HEK293 (cell line): ENCODE measurements around the gene TMEM119.

ENCODE experiments used
- CTCF ChIA-PET: fragments of 350-600 bp; formaldehyde crosslinking; extraction: SDS; loops from one replicate; lab custom pipeline; 2021; ENCODE audit warnings: antibody characterized with exemption; lab: Yijun Ruan, JAX
- POLR2A ChIA-PET: fragments of 300-600 bp; formaldehyde crosslinking; extraction: SDS; loops from one replicate; lab custom pipeline; 2020; ENCODE audit warnings: antibody characterized with exemption, inconsistent platforms; lab: Yijun Ruan, JAX
- H3K27ac ChIP-seq: fragments of 200-500 bp; sonication (Bioruptor generic); 2 replicates; pipeline ENCODE4 v1.5.1; 2014; ENCODE audit warnings: low read depth, low read length, control low read depth, inconsistent platforms; ENCODE audit errors: extremely low read depth
- H3K36me3 ChIP-seq, 2 experiments: fragments of 200-500 bp in 1 of 2; sonication (Bioruptor generic) in 1 of 2; 1 replicate in 1 of 2; 2 replicates in 1 of 2; pipeline ENCODE4 v1.5.1; 2014 to 2017; ENCODE audit warnings: inconsistent platforms in 2 of 2, low read length in 2 of 2; ENCODE audit not compliant: control insufficient read depth in 2 of 2, insufficient read depth in 1 of 2
- H3K4me1 ChIP-seq: fragments of 200-500 bp; sonication (Bioruptor generic); 2 replicates; pipeline ENCODE4 v1.5.1; 2014; ENCODE audit warnings: mild to moderate bottlenecking, low read length, inconsistent platforms; ENCODE audit not compliant: control insufficient read depth, insufficient read depth
- H3K4me3 ChIP-seq: 2 replicates; pipeline ENCODE4 v1.5.1; 2011; ENCODE audit warnings: low read depth, mild to moderate bottlenecking, control low read depth, low read length, moderate library complexity
- H3K9me3 ChIP-seq: fragments of 200-500 bp; sonication (Bioruptor generic); 2 replicates; pipeline ENCODE4 v1.5.1; 2014; ENCODE audit warnings: low read depth, low read length, inconsistent platforms; ENCODE audit not compliant: control insufficient read depth, insufficient read depth
- BCL11A ChIP-seq: fragments of 450-650 bp; formaldehyde crosslinking; IDR thresholded peaks from 2 replicates; pipeline ENCODE4 v1.5.1; 2016; ENCODE audit warnings: low read depth, missing biosample characterization, missing genetic modification characterization
- BCL11B ChIP-seq: fragments of 450-650 bp; formaldehyde crosslinking; IDR thresholded peaks from 2 replicates; pipeline ENCODE4 v1.5.1; 2016; ENCODE audit warnings: low read depth, missing biosample characterization, missing genetic modification characterization
- GFI1B ChIP-seq: fragments of 450-650 bp; formaldehyde crosslinking; IDR thresholded peaks from 2 replicates; pipeline ENCODE4 v1.5.1; 2016; ENCODE audit warnings: missing biosample characterization, missing genetic modification characterization
- GLIS1 ChIP-seq: fragments of 450-650 bp; formaldehyde crosslinking; IDR thresholded peaks from 2 replicates; pipeline ENCODE4 v1.5.1; 2016; ENCODE audit warnings: missing biosample characterization, missing genetic modification characterization
- MYNN ChIP-seq: fragments of 450-650 bp; formaldehyde crosslinking; IDR thresholded peaks from 2 replicates; pipeline ENCODE4 v1.5.1; 2016; ENCODE audit warnings: missing biosample characterization, missing genetic modification characterization, borderline replicate concordance
- WT1 ChIP-seq: fragments of 450-650 bp; formaldehyde crosslinking; IDR thresholded peaks from 2 replicates; pipeline ENCODE4 v1.5.1; 2016; ENCODE audit warnings: missing biosample characterization, missing genetic modification characterization
- ZNF16 ChIP-seq: fragments of 450-650 bp; formaldehyde crosslinking; IDR thresholded peaks from 2 replicates; pipeline ENCODE4 v1.5.1; 2016; ENCODE audit warnings: low read depth, missing biosample characterization, missing genetic modification characterization
- ZNF280C ChIP-seq: fragments of 450-650 bp; formaldehyde crosslinking; IDR thresholded peaks from 2 replicates; pipeline ENCODE4 v1.5.1; 2016; ENCODE audit warnings: missing biosample characterization, missing genetic modification characterization
- ZNF354C ChIP-seq: fragments of 450-650 bp; formaldehyde crosslinking; IDR thresholded peaks from 2 replicates; pipeline ENCODE4 v1.5.1; 2016; ENCODE audit warnings: missing biosample characterization, missing genetic modification characterization, low read depth, borderline replicate concordance
- ZNF394 ChIP-seq: fragments of 450-650 bp; formaldehyde crosslinking; IDR thresholded peaks from 2 replicates; pipeline ENCODE4 v1.5.1; 2016; ENCODE audit warnings: missing biosample characterization, missing genetic modification characterization, mild to moderate bottlenecking, moderate library complexity, borderline replicate concordance
- ZNF626 ChIP-seq: fragments of 450-650 bp; sonication (Bioruptor Pico); formaldehyde crosslinking; IDR thresholded peaks from 2 replicates; pipeline ENCODE4 v1.5.1; 2018; ENCODE audit warnings: missing biosample characterization, missing genetic modification characterization, inconsistent platforms
- ZNF664 ChIP-seq: fragments of 450-650 bp; formaldehyde crosslinking; IDR thresholded peaks from 2 replicates; pipeline ENCODE4 v1.5.1; 2016; ENCODE audit warnings: missing biosample characterization, missing genetic modification characterization
- TF ChIP-seq, protein P1 (sequence below): fragments of 450-650 bp; formaldehyde crosslinking; IDR thresholded peaks from 2 replicates; pipeline ENCODE4 v1.5.1; 2016; ENCODE audit warnings: missing biosample characterization, missing genetic modification characterization, borderline replicate concordance

Gene TMEM119

GRCh38 chr12:108572166-108572790 lies 25.6 kb downstream of the TMEM119 start:
- Histone ChIP-seq H3K36me3 (peaks cover 6 to 27% of the 10 kb centered on the region in 2 experiments), H3K4me1 (no peaks in the 10 kb centered on the region), H3K4me3 (no peak overlapping the region), H3K9me3 (no peaks in the 10 kb centered on the region), H3K27ac (no peak overlapping the region)
- ChIA-PET CTCF (interaction anchor here (1.2 to 10.6 kb wide), 2 partner anchors 8 to 46 kb away, joined by 5 to 160 read pairs; no protein-coding TSS in a partner anchor), POLR2A (interaction anchor here (0.6 kb wide), 1 partner anchor 378 kb away, joined by 6 read pairs; no protein-coding TSS in a partner anchor)
- no peak for TF ChIP-seq ZNF626 (tag by site-specific recombination)
- peak; percentile 95 for TF ChIP-seq ZNF664 (tag by site-specific recombination)
- TF ChIP-seq MYNN (tag by site-specific recombination), result no peak
- TF ChIP-seq, protein P1, sequence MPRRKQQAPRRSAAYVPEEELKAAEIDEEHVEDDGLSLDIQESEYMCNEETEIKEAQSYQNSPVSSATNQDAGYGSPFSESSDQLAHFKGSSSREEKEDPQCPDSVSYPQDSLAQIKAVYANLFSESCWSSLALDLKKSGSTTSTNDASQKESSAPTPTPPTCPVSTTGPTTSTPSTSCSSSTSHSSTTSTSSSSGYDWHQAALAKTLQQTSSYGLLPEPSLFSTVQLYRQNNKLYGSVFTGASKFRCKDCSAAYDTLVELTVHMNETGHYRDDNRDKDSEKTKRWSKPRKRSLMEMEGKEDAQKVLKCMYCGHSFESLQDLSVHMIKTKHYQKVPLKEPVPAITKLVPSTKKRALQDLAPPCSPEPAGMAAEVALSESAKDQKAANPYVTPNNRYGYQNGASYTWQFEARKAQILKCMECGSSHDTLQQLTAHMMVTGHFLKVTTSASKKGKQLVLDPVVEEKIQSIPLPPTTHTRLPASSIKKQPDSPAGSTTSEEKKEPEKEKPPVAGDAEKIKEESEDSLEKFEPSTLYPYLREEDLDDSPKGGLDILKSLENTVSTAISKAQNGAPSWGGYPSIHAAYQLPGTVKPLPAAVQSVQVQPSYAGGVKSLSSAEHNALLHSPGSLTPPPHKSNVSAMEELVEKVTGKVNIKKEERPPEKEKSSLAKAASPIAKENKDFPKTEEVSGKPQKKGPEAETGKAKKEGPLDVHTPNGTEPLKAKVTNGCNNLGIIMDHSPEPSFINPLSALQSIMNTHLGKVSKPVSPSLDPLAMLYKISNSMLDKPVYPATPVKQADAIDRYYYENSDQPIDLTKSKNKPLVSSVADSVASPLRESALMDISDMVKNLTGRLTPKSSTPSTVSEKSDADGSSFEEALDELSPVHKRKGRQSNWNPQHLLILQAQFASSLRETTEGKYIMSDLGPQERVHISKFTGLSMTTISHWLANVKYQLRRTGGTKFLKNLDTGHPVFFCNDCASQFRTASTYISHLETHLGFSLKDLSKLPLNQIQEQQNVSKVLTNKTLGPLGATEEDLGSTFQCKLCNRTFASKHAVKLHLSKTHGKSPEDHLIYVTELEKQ (tag by site-specific recombination), result no peak
- TF ChIP-seq BCL11B (tag by site-specific recombination), result no peak
- TF ChIP-seq WT1, result no peak
- 0 out of 2 replicates have a peak, but pooled peaks have one; percentile 28 for TF ChIP-seq GFI1B
- TF ChIP-seq ZNF280C (tag by site-specific recombination), result no peak
- no peak for TF ChIP-seq ZNF394

- TF ChIP-seq ZNF16 (tag by site-specific recombination) (no peak), GLIS1 (peak; percentile 38; the same call in 1 of the 2 replicates), BCL11A (no peak), ZNF354C (tag by site-specific recombination) (no peak)
- POLR2A ChIA-PET, result no interaction called here
- Histone ChIP-seq H3K4me3 (no peak overlapping the region), H3K9me3 (no peaks in the 10 kb centered on the region), H3K36me3 (peaks cover 6 to 33% of the 10 kb centered on the region in 2 experiments), H3K27ac (no peak overlapping the region), H3K4me1 (no peaks in the 10 kb centered on the region)
- CTCF ChIA-PET, result interaction anchor here (10.6 kb wide), 1 partner anchor 47 kb away, joined by 160 read pairs; no protein-coding TSS in a partner anchor
These were observed 26.2 kb downstream of the TMEM119 start for GRCh38 chr12:108571609-108572165.
